GM12872 (cell line): ENCODE data around the gene DTX4.

ENCODE experiments used
- CTCF ChIP-seq: IDR thresholded peaks from 3 replicates; pipeline ENCODE4 v1.5.1; 2011; ENCODE audit warnings: low read depth, mild to moderate bottlenecking, low read length, moderate library complexity; ENCODE audit not compliant: insufficient read depth

The DTX4 gene

GRCh38 chr11:59171508-59172322 is at the start of gene DTX4:
Gene DTX4, plus strand, starts transcription at chr11:59172132. Its CDS starts 464 bp downstream, at chr11:59172596.
- TF ChIP-seq CTCF: peak; percentile 94

DNA sequence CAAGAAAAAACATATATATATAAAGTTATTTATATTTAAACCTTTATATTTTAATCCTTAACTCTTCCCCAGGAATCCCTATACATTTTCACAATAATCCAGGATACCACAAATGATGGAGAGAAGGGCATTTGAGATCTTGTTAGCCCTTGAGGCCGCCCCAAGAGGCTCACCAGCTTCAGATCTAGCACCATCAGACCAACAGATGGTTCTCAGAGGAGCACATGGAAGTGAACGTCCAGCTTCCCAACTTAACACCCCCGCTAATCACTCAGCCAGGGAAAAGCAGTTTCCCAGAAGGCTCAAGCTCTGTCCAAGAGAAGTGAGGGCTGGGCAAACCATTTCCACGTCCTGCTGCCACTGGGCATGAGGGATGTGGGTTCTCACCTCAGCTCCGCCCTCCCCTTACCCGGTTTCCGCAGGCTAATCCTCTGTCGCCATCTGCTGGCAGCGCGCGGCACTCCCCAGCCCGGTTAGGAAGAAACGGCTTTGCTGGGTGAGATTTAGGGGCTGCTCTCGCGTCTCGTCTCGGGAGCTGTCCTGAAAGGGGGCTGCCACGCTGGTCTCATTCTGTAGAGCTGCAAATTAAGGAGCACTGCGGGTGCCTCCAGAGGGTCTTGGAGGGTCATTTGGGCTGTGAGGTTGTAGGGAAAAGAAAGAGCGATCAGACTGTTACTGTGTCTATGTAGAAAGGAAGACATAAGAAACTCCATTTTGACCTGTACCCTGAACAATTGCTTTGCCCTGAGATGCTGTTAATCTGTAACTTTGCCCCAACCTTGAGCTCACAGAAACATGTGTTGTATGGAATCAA is 36.1 kb upstream of the DTX4 start:
- TF ChIP-seq CTCF: peak; percentile 99

DNA sequence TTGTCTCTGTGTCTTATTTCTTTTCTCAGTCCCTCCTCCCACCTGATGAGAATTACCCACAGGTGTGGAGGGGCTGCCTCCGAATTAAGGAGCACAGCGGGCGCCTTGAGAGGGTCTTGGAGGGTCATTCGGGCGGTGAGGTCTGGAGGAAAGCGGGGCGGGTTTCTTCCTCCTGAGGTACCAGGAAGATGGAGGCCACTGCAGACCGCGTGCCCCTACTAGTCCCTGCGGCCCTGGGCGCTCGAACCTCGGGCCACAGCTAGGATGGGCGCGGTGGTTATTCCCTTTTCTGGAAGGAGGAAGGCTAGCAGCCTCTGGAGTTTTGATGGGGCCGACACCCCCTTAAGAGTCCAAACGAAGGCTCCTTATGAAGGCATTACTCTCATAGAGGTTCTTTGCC is 34.7 kb upstream of the DTX4 start:
- no peak for TF ChIP-seq CTCF

- TF ChIP-seq CTCF: no peak
Observed at GRCh38 chr11:59138643-59139042, 33.3 kb upstream of the DTX4 start.

GRCh38 chr11:59141191-59141590 is 30.7 kb upstream of the DTX4 start:
- no peak for TF ChIP-seq CTCF

DNA sequence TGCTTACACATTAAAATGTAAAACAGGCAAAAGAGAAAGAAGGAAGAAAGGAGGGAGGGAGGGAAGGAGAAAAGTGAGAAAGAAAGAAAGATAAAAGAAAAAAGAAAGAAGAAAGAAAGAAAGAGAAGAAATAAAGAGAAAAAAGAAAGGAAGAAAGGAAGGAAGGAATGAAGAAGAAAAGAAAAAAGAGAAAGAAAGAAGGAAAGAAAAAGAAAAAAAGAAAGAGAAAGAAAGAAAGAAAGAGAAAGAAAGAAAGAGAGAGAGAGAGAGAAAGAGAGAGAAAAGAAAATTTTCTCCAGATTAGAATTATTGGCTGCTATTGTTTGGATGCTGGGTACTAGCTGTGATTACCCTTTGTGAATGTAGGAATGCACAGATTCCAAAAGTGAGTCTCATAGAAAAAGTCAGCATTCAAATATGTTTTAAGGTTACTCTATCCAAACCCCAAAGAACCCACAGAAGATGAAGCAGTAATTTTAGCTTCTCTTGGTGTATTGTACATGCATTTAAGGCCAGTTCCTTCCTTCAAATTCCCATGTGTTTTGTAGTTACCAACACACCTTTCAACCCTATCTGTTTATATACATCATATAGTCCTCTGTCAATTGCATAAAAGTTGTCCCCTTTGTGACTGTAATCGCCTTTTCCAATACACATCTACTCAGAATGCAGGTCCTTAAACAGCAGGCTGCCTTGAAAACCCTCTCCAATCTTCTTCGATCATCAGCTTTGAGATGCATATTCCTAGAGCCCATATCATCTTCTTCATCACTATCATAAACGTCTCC is 30.1 kb upstream of the DTX4 start:
- no peak for TF ChIP-seq CTCF
